ENCODE measurements around the gene HDAC5. TPM values are rescaled to one million over a fixed set of nuclear protein-coding genes. Genes with fewer than 3 reads are reported as not detected.

HDAC5 gene
- polyA plus RNA-seq, 1 of the 3 experiments (the other 2 are of a cell fraction), result 19.0 TPM

GRCh38 chr17:44092051-44092450 is 31.4 kb downstream of the HDAC5 start:
- ChIA-PET POLR2A (no interaction called here), CTCF (interaction anchor here (1.2 to 4.7 kb wide), 3 partner anchors 8 to 23 kb away, joined by 3 to 19 read pairs (median 5); no protein-coding TSS in a partner anchor)
- no peak overlapping the region for H3K27ac ChIP-seq (ENCODE audit: low read depth in 2 of 2, low read length in 1 of 2)
- no peaks in the 10 kb centered on the region for H3K9me3 ChIP-seq
- peaks cover 0 to 13% of the 10 kb centered on the region in 2 experiments for H3K36me3 ChIP-seq (replicated peaks in 1 of 2; ENCODE audit: control insufficient read depth in 1 of 2, insufficient read depth in 2 of 2, low read length in 1 of 2)
- H3K4me2 ChIP-seq, result no peak overlapping the region
- DNase-seq, result no peak
- peaks cover 16% of the 10 kb centered on the region for H3F3A ChIP-seq (replicated peaks; ENCODE audit: insufficient read depth)
- no peaks in the 10 kb centered on the region for H4K20me1 ChIP-seq (ENCODE audit: insufficient read depth)
- peaks cover 16 to 20% of the 10 kb centered on the region in 2 experiments; a peak in 3 of 4 replicates for H3K4me1 ChIP-seq (ENCODE audit: control insufficient read depth in 1 of 2, insufficient read depth in 2 of 2, low read depth in 1 of 2, low read length in 1 of 2)
- H3K9ac ChIP-seq, result no peak overlapping the region
- no peaks in the 10 kb centered on the region for H3K27me3 ChIP-seq (ENCODE audit: insufficient read depth)
- no peak overlapping the region for H2AFZ ChIP-seq (ENCODE audit: low read depth)
- no peak overlapping the region for H3K4me3 ChIP-seq (ENCODE audit: low read depth in 2 of 2, low read length in 1 of 2)
- no peaks in the 10 kb centered on the region for H3K9me2 ChIP-seq
- 97% methylated on average over 5 of the region's 11 CpGs for WGBS (ENCODE audit: low lambda C conversion rate)
- H3K79me2 ChIP-seq (ENCODE audit: insufficient read depth), result peaks cover 21% of the 10 kb centered on the region; the same call in 1 of the 2 replicates
- no peak for TF ChIP-seq FOSL2 (IDR thresholded peaks at IDR 0.05; ENCODE audit: borderline replicate concordance, low read depth)
- TF ChIP-seq TEAD4 (IDR thresholded peaks at IDR 0.05; ENCODE audit: borderline replicate concordance, insufficient read depth), result no peak
- TF ChIP-seq REST (IDR thresholded peaks at IDR 0.05; ENCODE audit: low read depth, low read length), result no peak
- no peak for TF ChIP-seq EZH2phosphoT487 (IDR thresholded peaks at IDR 0.05; ENCODE audit: borderline replicate concordance, low read depth)
- TF ChIP-seq EP300 (IDR thresholded peaks at IDR 0.05; ENCODE audit: borderline replicate concordance in 1 of 2, low read depth in 1 of 2, low read length in 1 of 2), result no peak
- TF ChIP-seq POLR2AphosphoS5 (IDR thresholded peaks at IDR 0.05; ENCODE audit: low read depth, low read length), result no peak
- TF ChIP-seq RXRA (IDR thresholded peaks at IDR 0.05; ENCODE audit: borderline replicate concordance, low read depth), result no peak
- TF ChIP-seq MXI1 (IDR thresholded peaks at IDR 0.05; ENCODE audit: low read depth, low read length), result no peak
- TF ChIP-seq JUND (IDR thresholded peaks at IDR 0.05), result no peak
- TF ChIP-seq TCF12 (IDR thresholded peaks at IDR 0.05), result no peak
- TF ChIP-seq USF2 (IDR thresholded peaks at IDR 0.05; ENCODE audit: borderline replicate concordance, low read depth, low read length), result no peak
- TF ChIP-seq ELF1 (IDR thresholded peaks at IDR 0.05), result no peak
- no peak for TF ChIP-seq ZBTB33 (IDR thresholded peaks at IDR 0.05; ENCODE audit: borderline replicate concordance, low read depth)
- TF ChIP-seq FOXM1 (IDR thresholded peaks at IDR 0.05; ENCODE audit: low read depth), result no peak
- no peak for TF ChIP-seq USF1 (IDR thresholded peaks at IDR 0.05; ENCODE audit: borderline replicate concordance, low read depth)
- TF ChIP-seq GATA2 (CRISPR knock-in tag; IDR thresholded peaks at IDR 0.05), result no peak
- TF ChIP-seq NRF1 (IDR thresholded peaks at IDR 0.05; ENCODE audit: low read depth, low read length), result no peak
- TF ChIP-seq MAX (IDR thresholded peaks at IDR 0.05; ENCODE audit: low read depth), result no peak
- no peak for TF ChIP-seq SMC3 (IDR thresholded peaks at IDR 0.05; ENCODE audit: low read depth, low read length)
